H9 (cell line): ENCODE data around the gene TGM2. TPM values are rescaled to one million over a fixed set of nuclear protein-coding genes. Genes with fewer than 3 reads are reported as not detected.

Experiments
- DNase-seq: peaks from one replicate; pipeline ENCODE4 v3.0.0-alpha.2; 2017
- H2AFZ ChIP-seq: one replicate; pipeline ENCODE4 v1.6.1; 2013; ENCODE audit warnings: mild to moderate bottlenecking, low read length, control low read depth, moderate library complexity
- H2AK5ac ChIP-seq: 2 replicates; pipeline ENCODE4 v1.6.1; 2013; ENCODE audit warnings: low read length, control low read depth, mixed read lengths; ENCODE audit not compliant: insufficient read length
- H2BK120ac ChIP-seq: one replicate; pipeline ENCODE4 v1.6.1; 2013; ENCODE audit warnings: low read depth, mild to moderate bottlenecking, low read length, control low read depth, inconsistent platforms; ENCODE audit not compliant: poor library complexity, severe bottlenecking
- H2BK12ac ChIP-seq: 2 replicates; pipeline ENCODE4 v1.6.1; 2013; ENCODE audit warnings: low read length, control low read depth, mixed read lengths, low read depth; ENCODE audit not compliant: insufficient read length
- H2BK15ac ChIP-seq: 2 replicates; pipeline ENCODE4 v1.6.1; 2013; ENCODE audit warnings: low read depth, low read length, control low read depth
- H2BK20ac ChIP-seq: one replicate; pipeline ENCODE4 v1.6.1; 2013; ENCODE audit warnings: low read depth, mild to moderate bottlenecking, low read length, control low read depth, inconsistent platforms; ENCODE audit not compliant: poor library complexity, severe bottlenecking
- H2BK5ac ChIP-seq: 2 replicates; pipeline ENCODE4 v1.6.1; 2013; ENCODE audit warnings: low read length, control low read depth, mixed read lengths; ENCODE audit not compliant: insufficient read length
- H3K14ac ChIP-seq: 2 replicates; pipeline ENCODE4 v1.6.1; 2013; ENCODE audit warnings: low read length, control low read depth; ENCODE audit not compliant: insufficient read depth
- H3K18ac ChIP-seq: 2 replicates; pipeline ENCODE4 v1.6.1; 2013; ENCODE audit warnings: low read depth, mild to moderate bottlenecking, mixed read lengths, low read length, control low read depth; ENCODE audit not compliant: insufficient read length
- H3K23ac ChIP-seq: 2 replicates; pipeline ENCODE4 v1.6.1; 2013; ENCODE audit warnings: low read length, control low read depth, mixed read lengths, low read depth; ENCODE audit not compliant: insufficient read length
- H3K23me2 ChIP-seq: 2 replicates; pipeline ENCODE4 v1.6.1; 2013; ENCODE audit warnings: low read depth, mild to moderate bottlenecking, mixed read lengths, low read length, control low read depth; ENCODE audit not compliant: insufficient read length, poor library complexity, severe bottlenecking
- H3K27ac ChIP-seq: 2 replicates; pipeline ENCODE4 v1.5.1; 2013; ENCODE audit warnings: low read length, control low read depth, mixed read lengths, low read depth; ENCODE audit not compliant: insufficient read length
- H3K27me3 ChIP-seq: 2 replicates; pipeline ENCODE4 v1.6.1; 2013; ENCODE audit warnings: low read length, control low read depth, inconsistent platforms; ENCODE audit not compliant: insufficient read depth
- H3K4ac ChIP-seq: 2 replicates; pipeline ENCODE4 v1.6.1; 2013; ENCODE audit warnings: low read depth, mild to moderate bottlenecking, control low read depth, inconsistent platforms, low read length, moderate library complexity
- H3K4me1 ChIP-seq: 2 replicates; pipeline ENCODE4 v1.6.1; 2013; ENCODE audit warnings: low read length, control low read depth, inconsistent platforms; ENCODE audit not compliant: insufficient read depth
- H3K4me2 ChIP-seq: 2 replicates; pipeline ENCODE4 v1.6.1; 2013; ENCODE audit warnings: low read length, control low read depth, mixed read lengths; ENCODE audit not compliant: insufficient read length, insufficient read depth
- H3K56ac ChIP-seq: 2 replicates; pipeline ENCODE4 v1.6.1; 2013; ENCODE audit warnings: low read depth, mild to moderate bottlenecking, mixed read lengths, low read length, control low read depth; ENCODE audit not compliant: insufficient read length
- H3K79me1 ChIP-seq: 2 replicates; pipeline ENCODE4 v1.6.1; 2013; ENCODE audit warnings: low read depth, mild to moderate bottlenecking, moderate library complexity, low read length, control low read depth, inconsistent platforms; ENCODE audit not compliant: insufficient read depth, poor library complexity, severe bottlenecking
- H3K79me2 ChIP-seq: 2 replicates; pipeline ENCODE4 v1.6.1; 2013; ENCODE audit warnings: low read length, control low read depth, inconsistent platforms; ENCODE audit not compliant: insufficient read depth
- H3K9ac ChIP-seq: 2 replicates; pipeline ENCODE4 v1.6.1; 2013; ENCODE audit warnings: low read length, control low read depth, mixed read lengths; ENCODE audit not compliant: insufficient read length; ENCODE audit errors: extremely low read depth
- H3K9me3 ChIP-seq: one replicate; pipeline ENCODE4 v1.6.1; 2013; ENCODE audit warnings: low read depth, low read length, inconsistent platforms; ENCODE audit not compliant: control insufficient read depth
- H3T11ph ChIP-seq: one replicate; pipeline ENCODE4 v1.6.1; 2013; ENCODE audit warnings: mild to moderate bottlenecking, low read length, control low read depth, inconsistent platforms
- H4K20me1 ChIP-seq: one replicate; pipeline ENCODE4 v1.6.1; 2013; ENCODE audit not compliant: control insufficient read depth, insufficient read length, insufficient read depth
- H4K5ac ChIP-seq: 2 replicates; pipeline ENCODE4 v1.6.1; 2013; ENCODE audit warnings: low read depth, mild to moderate bottlenecking, mixed read lengths, low read length, control low read depth; ENCODE audit not compliant: insufficient read length
- H4K8ac ChIP-seq: replicated peaks from 2 replicates; pipeline ENCODE4 v1.6.1; 2013; ENCODE audit warnings: low read length, control low read depth, mixed read lengths, low read depth; ENCODE audit not compliant: insufficient read length
- H4K91ac ChIP-seq: 2 replicates; pipeline ENCODE4 v1.6.1; 2013; ENCODE audit warnings: low read depth, mild to moderate bottlenecking, moderate library complexity, mixed read lengths, low read length, control low read depth; ENCODE audit not compliant: insufficient read length
- H3K27ac Mint-ChIP-seq, 3 experiments: 2 replicates in 2 of 3; 3 replicates in 1 of 3; pipeline ENCODE4 v1.8.0; 2020 to 2021; ENCODE audit warnings: mixed read lengths in 3 of 3, mild to moderate bottlenecking in 1 of 3, moderate library complexity in 1 of 3
- H3K27me3 Mint-ChIP-seq: 2 replicates; pipeline ENCODE4 v1.8.0; 2021; ENCODE audit warnings: low read depth, mild to moderate bottlenecking, moderate library complexity, mixed read lengths
- H3K36me3 Mint-ChIP-seq, 3 experiments: 2 replicates in 2 of 3; 3 replicates in 1 of 3; pipeline ENCODE4 v1.8.0; 2020 to 2021; ENCODE audit warnings: low read depth in 3 of 3, mixed read lengths in 3 of 3; ENCODE audit not compliant: insufficient read depth in 1 of 3
- H3K4me1 Mint-ChIP-seq, 2 experiments: 2 replicates each; pipeline ENCODE4 v1.8.0; 2020; ENCODE audit warnings: mixed read lengths in 2 of 2
- H3K4me3 Mint-ChIP-seq, 2 experiments: 2 replicates in 1 of 2; 3 replicates in 1 of 2; pipeline ENCODE4 v1.8.0; 2020 to 2021; ENCODE audit warnings: mild to moderate bottlenecking in 2 of 2, mixed read lengths in 2 of 2, moderate library complexity in 1 of 2
- H3K9me3 Mint-ChIP-seq, 2 experiments: 2 replicates in 1 of 2; 3 replicates in 1 of 2; pipeline ENCODE4 v1.8.0; 2020; ENCODE audit warnings: mild to moderate bottlenecking in 2 of 2, mixed read lengths in 2 of 2, moderate library complexity in 1 of 2
- WGBS: extraction: QIAGEN DNeasy Blood & Tissue Kit; methylation state at CpG from one replicate; pipeline ENCODE4 v1.1.7; 2013; ENCODE audit warnings: missing lambda C conversion rate, low lambda C conversion rate, mixed read lengths; ENCODE audit not compliant: insufficient read length; ENCODE audit errors: extremely low coverage; 5-methylcytosine and 5-hydroxymethylcytosine counted together
- total RNA-seq: library from RNA; stranded (reverse); gene quantifications from 2 replicates; pipeline ENCODE4 v1.2.1, GENCODE V29; 2021
- TF ChIP-seq, protein P1 (sequence below): fragments of 200-600 bp; sonication (generic); conservative IDR thresholded peaks from 3 replicates; pipeline ENCODE4 v1.8.0; 2021; ENCODE audit warnings: antibody characterized with exemption, mild to moderate bottlenecking

TGM2 gene
- total RNA-seq, 1 experiment from 2014 or later: 1.1 TPM

DNA sequence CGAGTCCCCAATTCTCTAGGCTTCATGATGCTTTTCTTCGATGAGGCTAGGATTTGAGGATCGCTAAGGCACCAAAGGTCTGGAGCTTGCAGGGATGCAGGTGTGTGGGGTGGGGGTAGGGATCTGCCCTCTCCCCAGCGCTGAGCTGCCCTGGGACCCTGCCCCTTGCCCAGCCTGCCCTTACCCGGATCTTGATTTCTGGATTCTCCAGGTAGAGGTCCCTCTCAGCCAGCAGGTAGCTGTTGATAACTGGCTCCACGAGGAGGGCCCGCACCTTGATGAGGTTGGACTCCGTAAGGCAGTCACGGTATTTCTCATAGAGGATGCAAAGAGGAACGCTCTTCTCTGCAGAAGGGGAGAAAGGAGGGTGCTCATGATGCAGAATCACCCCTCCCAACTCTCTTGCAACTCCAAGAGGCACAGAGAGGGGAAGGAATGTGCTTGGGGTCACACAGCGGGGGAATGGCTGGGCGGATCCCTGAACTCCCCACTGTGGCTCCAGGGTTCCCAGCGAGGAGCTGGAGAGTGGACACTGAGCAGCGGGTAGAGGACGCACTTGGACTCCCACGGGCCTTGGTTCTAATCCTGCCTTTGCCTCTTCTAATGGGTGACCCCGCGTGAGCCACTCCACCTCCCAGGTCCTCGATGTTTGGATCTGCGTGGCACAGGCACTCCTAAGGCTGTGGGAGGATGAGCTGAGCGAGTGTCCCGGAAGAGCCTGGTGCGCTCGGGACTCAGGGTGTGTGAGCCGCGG lies 32.7 kb downstream of the TGM2 start:
- H4K8ac ChIP-seq: no peak overlapping the region
- no peak overlapping the region for H3K4ac ChIP-seq
- no peak overlapping the region for H4K5ac ChIP-seq
- no peak overlapping the region for H2BK15ac ChIP-seq
- TF ChIP-seq, protein P1, sequence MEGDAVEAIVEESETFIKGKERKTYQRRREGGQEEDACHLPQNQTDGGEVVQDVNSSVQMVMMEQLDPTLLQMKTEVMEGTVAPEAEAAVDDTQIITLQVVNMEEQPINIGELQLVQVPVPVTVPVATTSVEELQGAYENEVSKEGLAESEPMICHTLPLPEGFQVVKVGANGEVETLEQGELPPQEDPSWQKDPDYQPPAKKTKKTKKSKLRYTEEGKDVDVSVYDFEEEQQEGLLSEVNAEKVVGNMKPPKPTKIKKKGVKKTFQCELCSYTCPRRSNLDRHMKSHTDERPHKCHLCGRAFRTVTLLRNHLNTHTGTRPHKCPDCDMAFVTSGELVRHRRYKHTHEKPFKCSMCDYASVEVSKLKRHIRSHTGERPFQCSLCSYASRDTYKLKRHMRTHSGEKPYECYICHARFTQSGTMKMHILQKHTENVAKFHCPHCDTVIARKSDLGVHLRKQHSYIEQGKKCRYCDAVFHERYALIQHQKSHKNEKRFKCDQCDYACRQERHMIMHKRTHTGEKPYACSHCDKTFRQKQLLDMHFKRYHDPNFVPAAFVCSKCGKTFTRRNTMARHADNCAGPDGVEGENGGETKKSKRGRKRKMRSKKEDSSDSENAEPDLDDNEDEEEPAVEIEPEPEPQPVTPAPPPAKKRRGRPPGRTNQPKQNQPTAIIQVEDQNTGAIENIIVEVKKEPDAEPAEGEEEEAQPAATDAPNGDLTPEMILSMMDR: no peak
- H3K4me2 ChIP-seq: no peak overlapping the region
- H3K23ac ChIP-seq: no peak overlapping the region
- no CpG with 5 or more reads among the region's 26 CpGs for WGBS
- H2AFZ ChIP-seq: no peak overlapping the region
- no peaks in the 10 kb centered on the region for H3K23me2 ChIP-seq
- H3K4me1 ChIP-seq: no peaks in the 10 kb centered on the region
- no peak for DNase-seq
- H2BK12ac ChIP-seq: no peak overlapping the region
- no peak overlapping the region for H3K18ac ChIP-seq
- H3K36me3 Mint-ChIP-seq: no peaks in the 10 kb centered on the region
- H3K9me3 Mint-ChIP-seq: no peaks in the 10 kb centered on the region
- H3K27ac ChIP-seq: no peak overlapping the region
- H4K91ac ChIP-seq: no peak overlapping the region
- no peak overlapping the region for H2BK20ac ChIP-seq
- H2BK120ac ChIP-seq: no peak overlapping the region
- H3K27ac Mint-ChIP-seq: no peak overlapping the region
- H2BK5ac ChIP-seq: no peak overlapping the region
- peaks cover 3 to 7% of the 10 kb centered on the region in 2 experiments for H3K4me1 Mint-ChIP-seq
- H3K27me3 Mint-ChIP-seq: no peaks in the 10 kb centered on the region; the same call in none of the 2 replicates
- no peak overlapping the region for H3K56ac ChIP-seq
- no peaks in the 10 kb centered on the region for H3K27me3 ChIP-seq
- H3K14ac ChIP-seq: no peak overlapping the region; the same call in 1 of the 2 replicates
- no peak overlapping the region for H3K4me3 Mint-ChIP-seq
- no peak overlapping the region for H3T11ph ChIP-seq
- no peak overlapping the region for H2AK5ac ChIP-seq
- no peaks in the 10 kb centered on the region for H4K20me1 ChIP-seq
- H3K9me3 ChIP-seq: no peaks in the 10 kb centered on the region
- H3K9ac ChIP-seq: no peak overlapping the region
- H3K79me2 ChIP-seq: no peaks in the 10 kb centered on the region
- no peaks in the 10 kb centered on the region for H3K79me1 ChIP-seq
